ENCODE results near the gene CDC14A.

Gene CDC14A

DNA sequence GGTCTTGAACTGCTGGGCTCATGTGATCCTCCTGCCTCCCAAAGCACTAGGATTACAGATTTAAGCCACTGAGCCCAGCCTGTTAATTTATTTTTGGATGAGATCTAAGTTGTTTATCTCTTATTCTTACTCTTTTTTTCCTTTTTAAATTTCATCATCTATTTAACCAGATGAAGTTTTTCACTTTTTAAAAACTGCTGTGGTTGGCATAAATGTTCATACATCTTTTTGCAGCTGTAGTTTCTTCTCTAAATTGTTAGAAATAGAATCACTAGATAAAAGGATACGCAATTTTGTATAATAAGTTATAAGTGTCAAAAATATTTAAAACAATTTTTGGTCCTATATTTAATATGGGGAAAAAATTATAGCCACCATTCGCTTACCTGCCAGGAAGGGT is 105.4 kb downstream of the CDC14A start:
- TF ChIP-seq, protein P1, sequence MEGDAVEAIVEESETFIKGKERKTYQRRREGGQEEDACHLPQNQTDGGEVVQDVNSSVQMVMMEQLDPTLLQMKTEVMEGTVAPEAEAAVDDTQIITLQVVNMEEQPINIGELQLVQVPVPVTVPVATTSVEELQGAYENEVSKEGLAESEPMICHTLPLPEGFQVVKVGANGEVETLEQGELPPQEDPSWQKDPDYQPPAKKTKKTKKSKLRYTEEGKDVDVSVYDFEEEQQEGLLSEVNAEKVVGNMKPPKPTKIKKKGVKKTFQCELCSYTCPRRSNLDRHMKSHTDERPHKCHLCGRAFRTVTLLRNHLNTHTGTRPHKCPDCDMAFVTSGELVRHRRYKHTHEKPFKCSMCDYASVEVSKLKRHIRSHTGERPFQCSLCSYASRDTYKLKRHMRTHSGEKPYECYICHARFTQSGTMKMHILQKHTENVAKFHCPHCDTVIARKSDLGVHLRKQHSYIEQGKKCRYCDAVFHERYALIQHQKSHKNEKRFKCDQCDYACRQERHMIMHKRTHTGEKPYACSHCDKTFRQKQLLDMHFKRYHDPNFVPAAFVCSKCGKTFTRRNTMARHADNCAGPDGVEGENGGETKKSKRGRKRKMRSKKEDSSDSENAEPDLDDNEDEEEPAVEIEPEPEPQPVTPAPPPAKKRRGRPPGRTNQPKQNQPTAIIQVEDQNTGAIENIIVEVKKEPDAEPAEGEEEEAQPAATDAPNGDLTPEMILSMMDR (conservative IDR thresholded peaks at IDR 0.05; ENCODE audit: low read depth, low read length), result no peak
- H3K4me3 ChIP-seq (ENCODE audit: low read depth, low read length), result no peak overlapping the region
- no peak for DNase-seq (ENCODE audit: low read depth)

DNA sequence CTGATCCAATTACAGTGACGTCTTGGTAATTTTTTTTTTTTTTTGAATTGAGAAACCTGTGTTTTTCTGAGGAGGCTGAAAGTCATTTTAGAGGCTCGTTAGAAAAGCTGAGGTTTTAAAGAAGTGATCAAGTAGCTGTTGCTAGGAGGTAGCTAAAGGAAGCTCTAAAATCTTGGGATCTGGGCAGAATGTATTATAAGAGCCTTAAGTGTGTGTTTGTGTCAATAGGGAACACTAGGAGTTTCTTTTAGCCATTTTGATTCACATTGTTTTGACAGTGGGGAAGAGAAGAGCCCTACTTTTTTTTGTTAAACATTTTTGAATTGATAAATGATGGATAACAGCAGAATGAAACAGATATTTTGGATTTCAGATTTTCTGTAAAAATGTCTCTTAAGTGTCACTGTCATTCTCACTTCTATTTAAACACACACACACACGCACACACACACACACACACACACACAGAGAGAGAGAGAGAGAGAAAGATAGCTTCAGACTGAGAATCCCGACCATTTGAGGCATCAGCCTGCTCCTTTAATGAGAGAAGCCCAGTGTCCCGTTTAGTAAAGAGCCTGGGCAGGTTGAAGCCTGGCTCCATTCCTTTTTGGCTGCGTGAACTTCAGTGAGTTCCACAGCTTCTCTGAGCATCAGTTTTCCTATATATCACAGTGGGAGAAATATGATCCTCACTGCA is 106.5 kb downstream of the CDC14A start:
- DNase-seq (ENCODE audit: low read depth), result no peak
- H3K4me3 ChIP-seq (ENCODE audit: low read depth, low read length), result no peak overlapping the region
- TF ChIP-seq, protein P1 (conservative IDR thresholded peaks at IDR 0.05; ENCODE audit: low read depth, low read length), result no peak

DNA sequence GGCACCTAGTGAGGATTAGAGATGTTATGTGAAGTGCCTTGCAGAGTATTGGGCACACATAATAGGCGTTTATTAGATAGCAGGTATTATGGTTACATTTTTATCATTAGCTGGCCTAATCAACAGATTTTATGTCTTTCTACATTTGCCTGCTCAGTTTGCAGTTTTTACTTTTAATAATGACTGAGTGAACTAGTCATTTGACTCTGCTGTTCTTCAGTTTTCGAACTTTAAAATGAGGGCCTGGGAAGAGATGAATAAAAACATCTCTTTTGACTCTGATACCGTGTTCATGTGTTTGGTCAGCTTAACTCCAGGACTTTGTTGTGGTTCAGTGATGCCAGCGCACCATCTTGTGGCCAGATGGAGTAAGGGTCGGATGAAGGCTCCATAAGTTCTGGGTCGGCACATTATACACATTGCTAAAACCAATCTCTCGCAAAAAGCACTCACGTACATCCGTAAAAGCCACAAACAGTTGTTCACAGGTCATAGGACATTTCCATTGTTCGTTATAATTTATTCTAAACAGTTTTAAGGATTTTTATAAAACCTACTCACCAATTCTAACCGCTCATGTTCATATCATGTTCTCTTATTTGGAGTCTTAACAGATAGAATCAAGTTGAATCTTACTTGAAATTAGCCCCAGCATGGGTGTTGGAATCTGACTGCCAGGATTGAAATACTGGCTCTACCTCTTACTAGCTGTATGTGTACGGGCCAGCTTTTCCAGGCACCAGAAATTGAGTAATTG is 107.2 kb downstream of the CDC14A start:
- TF ChIP-seq, protein P1 (conservative IDR thresholded peaks at IDR 0.05; ENCODE audit: low read depth, low read length), result peak; percentile 93
- peak; percentile 92 for DNase-seq (ENCODE audit: low read depth)
- H3K4me3 ChIP-seq (ENCODE audit: low read depth, low read length), result no peak overlapping the region

DNA sequence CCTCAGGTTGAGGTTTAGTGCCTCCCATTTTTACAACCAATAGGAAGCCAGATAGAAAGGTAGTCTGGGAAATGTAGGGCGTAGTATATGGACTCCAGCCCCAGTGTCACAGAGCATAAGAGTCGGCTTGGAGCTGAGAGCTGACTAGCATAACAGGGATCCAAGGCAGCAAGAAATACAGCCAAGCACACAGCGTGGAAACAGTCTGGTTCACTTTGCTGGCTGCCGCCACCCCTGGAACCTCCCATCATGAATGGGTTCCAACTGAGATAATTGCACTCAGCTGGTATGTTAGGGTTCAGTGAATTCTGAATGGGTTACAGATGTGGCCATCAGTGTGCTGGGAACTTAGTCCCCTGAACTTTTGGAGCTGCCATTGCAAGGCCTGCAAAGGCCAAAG is 108.9 kb downstream of the CDC14A start:
- no peak overlapping the region for H3K4me3 ChIP-seq (ENCODE audit: low read depth, low read length)
- TF ChIP-seq, protein P1 (conservative IDR thresholded peaks at IDR 0.05; ENCODE audit: low read depth, low read length), result no peak
- DNase-seq (ENCODE audit: low read depth), result no peak

DNA sequence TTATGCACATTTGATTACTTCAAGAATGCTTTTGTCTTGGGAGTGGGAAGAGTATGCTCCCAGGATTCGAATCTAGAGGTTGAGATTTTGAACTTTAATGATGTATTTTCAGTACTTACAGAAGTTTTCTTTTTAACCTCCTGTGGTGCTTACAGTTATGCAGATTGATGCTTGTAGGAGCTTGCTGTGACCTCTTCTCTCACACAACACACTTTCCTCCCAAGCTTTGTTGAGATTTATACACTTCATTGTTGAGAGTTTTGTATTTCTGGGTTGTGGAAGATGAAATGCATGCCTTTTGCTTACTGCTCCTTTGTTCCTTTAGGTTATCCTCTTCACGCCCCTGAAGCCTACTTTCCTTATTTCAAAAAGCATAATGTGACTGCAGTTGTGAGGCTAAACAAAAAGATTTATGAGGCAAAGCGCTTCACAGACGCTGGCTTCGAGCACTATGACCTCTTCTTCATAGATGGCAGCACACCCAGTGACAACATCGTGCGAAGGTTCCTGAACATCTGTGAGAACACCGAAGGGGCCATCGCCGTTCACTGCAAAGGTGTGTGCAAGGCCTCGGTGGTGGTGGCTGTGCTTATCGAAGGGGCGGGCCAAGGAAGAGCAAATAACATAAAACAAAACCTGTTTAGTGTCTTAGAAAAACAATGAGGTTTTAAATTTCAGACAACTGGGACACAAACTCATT is 110.2 kb downstream of the CDC14A start:
- DNase-seq (ENCODE audit: low read depth), result no peak
- H3K4me3 ChIP-seq (ENCODE audit: low read depth, low read length), result no peak overlapping the region
- TF ChIP-seq, protein P1 (conservative IDR thresholded peaks at IDR 0.05; ENCODE audit: low read depth, low read length), result no peak

DNA sequence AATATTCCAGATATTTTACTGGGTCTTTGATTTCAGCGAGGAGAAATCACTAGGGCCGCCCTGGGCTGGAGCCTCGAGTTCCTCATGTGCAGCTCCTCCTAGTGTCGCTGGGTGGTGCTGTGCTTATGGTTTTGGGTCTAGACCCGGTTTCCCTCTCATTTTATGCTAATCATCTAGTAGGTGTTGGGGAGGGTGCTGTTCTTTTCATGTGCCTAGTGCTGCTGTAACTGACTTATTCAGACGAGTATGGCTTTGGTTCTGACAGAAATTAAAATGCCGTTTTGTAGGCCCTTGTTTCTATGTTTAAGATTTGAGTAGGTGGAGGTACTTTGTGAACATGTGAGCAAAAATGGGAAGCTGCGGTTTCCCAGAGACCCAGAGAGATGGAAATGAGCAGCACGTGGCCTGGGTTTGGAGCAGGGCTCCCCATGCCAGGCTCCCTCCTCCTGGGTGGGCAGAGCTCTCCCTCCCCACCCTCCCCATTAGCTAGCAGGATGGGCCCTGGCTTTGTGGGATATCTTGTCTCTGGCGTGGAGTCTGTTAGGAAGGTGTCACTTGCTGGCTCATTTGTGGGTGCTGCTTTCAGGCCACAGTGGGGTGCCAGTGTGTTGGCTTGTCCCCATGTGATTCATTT is 111.6 kb downstream of the CDC14A start:
- TF ChIP-seq, protein P1 (conservative IDR thresholded peaks at IDR 0.05; ENCODE audit: low read depth, low read length), result peak; percentile 98
- peak; percentile 88 for DNase-seq (ENCODE audit: low read depth)
- no peak overlapping the region for H3K4me3 ChIP-seq (ENCODE audit: low read depth, low read length)
